HG03060 (cell line): Measurements from ENCODE around the gene FBXL17.
"Not testable (repeated sequence)": the region's sequence is repeated elsewhere in the genome, so short reads cannot be mapped to it uniquely, and the experiment has no call there.

Experiments
- ATAC-seq: cut with Tn5 transposase; IDR thresholded peaks from one replicate; pipeline ENCODE4 v1.9.1; 2021; ENCODE audit warnings: low read depth, moderate number of reproducible peaks; ENCODE audit not compliant: unreplicated experiment

FBXL17 gene

DNA sequence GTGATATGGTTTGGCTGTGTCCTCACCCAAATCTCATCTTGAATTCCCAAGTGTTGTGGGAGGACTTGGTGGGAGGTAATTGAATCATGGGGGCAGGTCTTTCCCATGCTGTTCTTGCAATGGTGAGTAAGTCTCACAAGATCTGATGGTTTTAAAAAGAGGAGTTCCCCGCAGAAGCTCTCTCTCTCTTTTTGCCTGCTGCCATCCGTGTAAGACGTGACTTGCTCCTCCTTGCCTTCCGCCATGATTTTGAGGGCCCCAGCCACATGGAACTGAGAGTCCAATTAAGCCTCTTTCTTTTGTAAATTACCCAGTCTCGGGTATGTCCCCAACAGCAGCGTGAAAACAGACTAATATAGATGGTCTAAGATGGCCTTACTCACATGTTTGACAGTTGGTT lies 210.1 kb downstream of the FBXL17 start:
- no peak for ATAC-seq

DNA sequence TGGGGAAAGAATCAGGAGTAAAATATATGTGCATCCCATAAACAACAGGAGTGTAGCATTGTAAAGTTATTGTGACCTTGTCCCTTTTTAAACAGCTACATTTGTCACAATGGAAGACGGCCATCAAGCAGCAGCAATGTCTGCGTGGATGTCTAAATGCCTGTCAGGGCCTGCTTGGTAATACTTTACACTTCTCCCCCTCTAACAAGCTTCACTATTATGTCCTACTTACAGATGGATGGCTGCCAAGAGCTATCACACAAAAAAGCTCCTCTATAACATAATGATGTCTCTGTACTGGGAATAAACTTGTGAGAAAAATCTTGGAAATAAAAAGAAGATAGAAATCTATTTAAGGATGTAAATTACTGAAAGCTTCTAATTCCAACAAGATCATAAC lies 213.0 kb downstream of the FBXL17 start:
- no peak for ATAC-seq

DNA sequence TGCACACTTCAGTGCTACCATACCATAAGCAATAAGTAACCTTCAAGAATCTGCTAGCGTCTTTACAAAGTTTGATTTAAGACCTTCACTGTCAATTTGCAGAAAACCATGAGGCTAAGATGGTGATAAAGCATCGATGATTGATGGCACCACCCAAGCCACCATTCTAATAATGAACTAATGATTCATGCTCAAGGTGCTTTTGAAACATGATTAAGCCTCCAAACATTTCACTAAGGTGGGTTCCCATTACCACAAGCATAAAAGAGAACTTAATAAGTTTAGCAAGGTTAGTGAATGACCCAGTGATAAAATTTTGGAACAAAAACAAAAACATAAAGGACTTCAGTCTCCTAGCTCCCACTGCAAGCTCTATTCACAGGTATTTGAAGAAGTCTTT lies 214.7 kb downstream of the FBXL17 start:
- no peak for ATAC-seq

DNA sequence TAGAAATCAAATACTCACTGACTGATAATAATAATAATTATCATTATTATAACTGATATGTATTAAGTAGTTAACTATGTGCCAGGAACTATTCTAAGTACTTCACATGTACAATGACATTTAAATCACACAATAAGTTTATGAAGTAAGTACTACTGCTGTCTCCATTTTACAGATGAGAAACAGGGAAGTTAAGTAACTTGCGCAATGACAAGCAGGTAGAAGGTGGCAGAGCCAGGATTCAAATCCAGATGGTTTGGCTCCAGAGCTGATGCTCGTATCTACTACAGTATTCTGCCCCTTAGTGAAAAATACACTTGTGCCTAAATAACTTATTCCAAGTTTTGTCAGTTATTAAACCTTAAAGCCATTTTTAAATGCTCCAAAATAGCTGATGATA lies 217.3 kb downstream of the FBXL17 start:
- ATAC-seq = no peak

DNA sequence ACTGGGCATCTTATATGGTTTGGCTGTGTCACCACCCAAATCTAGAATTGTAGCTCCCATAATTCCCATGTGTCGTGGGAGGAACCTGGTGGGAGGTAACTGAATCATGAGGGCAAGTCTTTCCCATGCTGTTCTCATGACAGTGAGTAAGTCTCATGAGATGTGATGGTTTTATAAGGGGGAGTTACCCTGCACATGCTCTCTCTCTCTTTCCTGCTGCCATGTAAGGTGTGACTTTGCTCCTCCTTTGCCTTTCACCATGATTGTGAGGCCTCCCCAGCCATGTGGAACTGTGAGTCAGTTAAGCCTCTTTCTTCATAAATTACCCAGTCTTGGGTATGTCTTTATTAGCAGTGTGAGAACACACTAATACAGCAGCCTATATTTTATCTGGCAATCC lies 229.0 kb downstream of the FBXL17 start:
- ATAC-seq = not testable (repeated sequence)

DNA sequence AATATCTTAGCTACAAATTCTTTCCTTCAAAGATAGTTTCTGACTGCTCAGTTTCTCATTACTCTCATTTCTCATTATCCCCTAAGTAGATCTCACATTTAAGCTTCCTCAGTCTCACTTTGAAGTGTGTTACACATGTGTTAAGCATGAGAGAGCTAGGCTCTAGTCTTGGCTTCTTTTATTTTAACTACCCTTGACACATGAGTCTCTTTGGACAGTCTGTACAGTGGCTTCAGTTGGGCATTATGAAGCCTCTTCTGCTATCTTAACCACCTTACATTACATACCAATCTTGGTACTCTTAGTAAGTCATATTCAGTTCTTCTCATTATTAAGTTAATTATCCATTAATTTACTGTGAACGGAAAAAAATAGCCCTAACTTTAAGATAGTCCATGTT lies 232.5 kb downstream of the FBXL17 start:
- no peak for ATAC-seq

DNA sequence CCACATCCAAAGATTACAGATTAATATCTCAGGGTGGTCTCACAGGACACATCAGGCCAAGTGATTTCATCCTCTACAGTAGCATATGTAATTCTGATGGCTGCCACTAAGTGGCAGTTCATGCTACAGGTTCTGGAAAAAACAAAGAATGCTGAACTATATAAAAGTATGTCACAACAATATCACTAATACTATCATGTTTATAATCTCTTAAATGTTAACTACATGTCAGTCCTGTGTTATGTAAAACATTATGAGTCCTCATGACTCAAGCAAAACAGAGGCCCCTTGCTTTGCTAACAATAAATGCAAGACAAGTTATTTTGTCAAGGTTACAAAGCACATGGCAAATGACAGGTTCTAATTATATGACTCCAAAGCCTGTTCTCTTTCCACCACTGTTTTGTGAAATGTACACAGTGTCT lies 233.2 kb downstream of the FBXL17 start:
- peak; percentile 47 for ATAC-seq

DNA sequence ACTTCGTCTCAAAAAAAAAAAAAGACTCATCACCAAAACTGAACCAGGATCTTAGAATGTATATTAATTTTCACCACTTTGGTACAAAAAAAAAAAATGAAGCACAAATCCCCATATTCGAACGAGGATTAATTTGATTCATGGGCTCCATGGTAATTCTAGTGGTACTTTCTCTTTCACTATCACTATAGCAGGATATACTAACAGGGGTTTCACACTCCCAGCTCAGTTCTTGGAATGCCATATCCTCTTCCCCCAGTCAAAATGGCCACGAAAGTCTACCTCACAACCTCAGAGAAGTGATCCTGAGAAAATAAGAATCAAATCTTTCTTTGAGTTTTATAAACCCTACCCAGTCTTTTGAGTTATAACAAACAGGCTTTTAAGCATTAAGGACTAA lies 235.7 kb downstream of the FBXL17 start:
- no peak for ATAC-seq

DNA sequence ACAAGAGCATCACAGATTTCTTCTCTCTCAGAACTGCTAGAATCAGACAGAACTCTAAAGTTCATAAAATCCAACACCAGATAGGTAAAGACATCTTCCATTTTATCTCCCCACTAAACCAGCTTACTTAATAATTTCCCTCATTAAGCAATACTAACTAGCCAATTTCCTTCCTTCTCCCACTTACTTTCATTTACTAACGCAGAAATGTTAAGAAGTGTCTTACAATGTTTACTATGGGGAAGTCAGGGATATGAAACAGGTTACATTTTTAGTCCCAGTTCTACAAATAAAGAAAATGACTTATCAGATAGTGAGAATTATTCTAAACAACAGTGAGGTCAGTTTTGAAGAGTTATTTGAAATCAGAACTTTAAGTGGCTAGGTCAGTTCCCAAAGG lies 236.5 kb downstream of the FBXL17 start:
- no peak for ATAC-seq

DNA sequence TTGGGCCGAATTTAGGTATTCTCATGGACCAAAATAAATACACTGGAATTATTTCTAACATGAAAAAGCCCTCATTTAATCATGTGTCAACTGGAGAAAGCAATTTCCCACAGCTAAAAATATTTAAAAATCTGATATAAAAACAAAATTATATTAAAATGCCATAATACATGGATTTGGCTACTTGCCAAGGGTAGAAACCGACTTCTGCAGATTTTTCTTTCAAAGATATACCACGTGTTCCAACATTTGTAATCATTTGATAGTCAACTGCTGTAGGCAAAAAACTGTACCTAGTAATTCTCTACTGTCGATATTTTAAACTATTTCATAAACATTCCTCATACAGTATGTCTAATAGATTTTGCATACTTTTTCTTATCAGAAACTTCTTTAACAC lies 237.6 kb downstream of the FBXL17 start:
- no peak for ATAC-seq

DNA sequence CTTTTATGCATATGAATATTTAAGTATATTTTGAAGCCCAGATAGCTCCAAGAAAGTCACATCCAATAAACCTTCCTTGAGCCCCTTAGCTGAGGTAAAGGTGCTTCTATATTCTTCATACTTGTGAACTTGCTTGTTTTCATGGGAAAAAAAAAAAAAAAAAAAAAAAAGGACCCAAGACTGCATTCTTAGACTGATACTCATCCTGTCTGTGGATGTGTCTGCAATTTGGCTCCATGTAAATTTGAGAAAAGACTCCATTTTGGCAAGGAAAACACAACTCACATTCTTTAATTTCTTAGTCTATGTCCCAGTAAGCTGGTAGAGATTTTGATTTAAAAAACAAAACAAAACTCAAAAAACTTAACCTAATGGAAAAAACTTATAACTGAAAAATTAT lies 238.3 kb downstream of the FBXL17 start:
- ATAC-seq = no peak

DNA sequence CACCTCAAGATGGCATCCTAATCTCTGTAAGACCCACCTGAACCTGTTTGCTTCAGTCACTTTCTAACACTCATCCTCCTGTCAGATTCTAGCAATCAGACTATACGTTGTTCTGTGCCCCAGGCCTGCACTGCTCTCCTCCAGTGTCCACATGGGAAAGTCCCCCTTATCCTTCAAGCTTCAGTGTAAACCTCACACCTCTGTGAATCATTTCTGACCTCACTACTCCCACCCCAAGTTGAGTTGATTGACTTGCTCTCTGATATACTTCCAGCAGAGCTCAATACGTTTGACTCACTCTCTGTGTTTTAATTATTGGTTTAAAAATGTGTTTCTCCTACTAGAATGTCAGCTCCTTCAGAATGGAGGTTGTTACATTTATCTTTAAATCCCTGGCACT lies 240.2 kb downstream of the FBXL17 start:
- no peak for ATAC-seq

DNA sequence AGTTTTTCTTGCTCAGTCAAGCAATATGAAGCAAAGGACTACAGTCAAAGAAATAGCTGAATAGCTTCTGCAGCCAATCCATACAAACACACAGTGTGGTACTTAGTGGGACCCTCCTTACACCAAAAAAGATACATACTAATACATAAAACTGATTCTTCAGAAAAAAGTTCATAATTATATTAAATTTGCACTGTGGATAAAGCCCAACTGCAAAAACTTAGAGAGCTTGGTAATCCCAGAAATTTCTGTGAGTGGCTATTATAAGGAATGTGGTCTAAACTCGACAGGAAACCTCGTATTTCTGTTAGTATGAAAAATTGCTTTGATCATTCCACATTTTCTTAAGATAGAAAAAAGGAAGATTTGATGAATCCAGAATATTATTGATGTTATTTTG lies 245.4 kb downstream of the FBXL17 start:
- no peak for ATAC-seq

DNA sequence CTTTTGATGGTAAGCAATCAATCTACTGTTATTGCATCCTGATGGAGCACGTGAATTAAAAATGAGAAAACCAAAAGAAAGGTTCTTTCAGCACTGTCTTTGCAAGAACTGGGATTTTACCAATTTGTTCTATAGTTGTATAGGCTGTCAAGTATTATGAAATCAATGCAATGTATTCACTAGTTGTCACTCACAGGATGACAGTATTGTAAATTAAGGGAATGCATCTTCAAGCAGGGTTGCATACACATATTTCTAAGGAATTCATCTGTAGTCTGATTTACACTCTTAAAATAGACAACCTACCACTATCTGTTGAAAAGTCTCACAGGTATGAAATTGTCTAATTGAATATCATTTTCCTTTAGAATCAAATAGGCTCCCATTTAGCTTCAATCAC lies 252.8 kb downstream of the FBXL17 start:
- no peak for ATAC-seq

DNA sequence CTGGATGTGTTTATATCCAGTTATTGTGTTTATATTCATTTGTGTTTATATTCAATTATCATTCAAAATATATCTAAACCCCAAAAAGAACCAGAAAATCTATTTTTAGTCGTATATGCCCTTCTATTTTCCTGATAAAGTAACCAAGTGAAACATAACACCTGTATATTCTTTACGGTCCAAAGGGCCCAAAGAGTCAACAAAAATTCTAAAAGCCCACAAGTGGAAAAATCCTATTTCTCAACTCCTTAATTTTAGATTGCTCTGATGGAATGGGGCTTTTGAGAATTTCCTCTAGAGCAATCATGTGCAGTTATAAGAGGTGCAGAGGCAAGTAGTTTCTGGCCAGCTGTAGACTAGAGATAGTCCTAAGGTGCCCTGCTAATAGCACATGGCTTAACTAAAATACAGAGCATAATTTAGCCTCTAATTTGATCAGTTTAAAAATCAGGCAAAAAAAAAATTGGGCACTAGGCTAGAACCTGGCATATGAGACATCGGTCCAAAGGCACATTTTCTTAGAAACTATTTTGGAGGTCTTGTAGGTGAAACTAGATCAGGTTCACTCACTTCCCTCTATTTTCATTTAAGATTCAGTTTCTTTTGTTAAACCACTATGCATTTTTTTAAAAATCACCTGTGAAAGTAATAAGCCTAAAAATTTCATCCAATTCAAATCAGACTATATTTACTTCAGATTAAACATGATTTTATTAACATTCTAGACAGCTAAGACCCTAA lies 256.0 kb downstream of the FBXL17 start:
- ATAC-seq = no peak

DNA sequence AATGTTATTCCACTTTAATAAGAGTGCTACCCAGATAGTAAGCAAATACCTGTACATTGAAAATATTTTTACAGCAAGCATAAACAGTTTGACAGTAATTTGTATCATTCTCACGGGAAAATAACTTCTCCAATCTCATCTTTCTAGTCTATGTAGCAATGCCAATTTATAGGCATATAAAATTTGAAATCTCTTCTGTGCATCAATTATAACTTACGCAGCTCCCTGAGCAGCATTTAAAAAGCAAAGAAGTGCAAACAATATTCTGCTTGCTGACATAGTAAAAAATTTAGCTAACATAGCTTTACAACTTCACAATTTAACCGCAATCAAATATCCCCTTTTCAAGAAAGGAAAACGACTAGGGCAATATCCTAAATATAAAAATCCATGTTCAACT lies 257.3 kb downstream of the FBXL17 start:
- no peak for ATAC-seq

DNA sequence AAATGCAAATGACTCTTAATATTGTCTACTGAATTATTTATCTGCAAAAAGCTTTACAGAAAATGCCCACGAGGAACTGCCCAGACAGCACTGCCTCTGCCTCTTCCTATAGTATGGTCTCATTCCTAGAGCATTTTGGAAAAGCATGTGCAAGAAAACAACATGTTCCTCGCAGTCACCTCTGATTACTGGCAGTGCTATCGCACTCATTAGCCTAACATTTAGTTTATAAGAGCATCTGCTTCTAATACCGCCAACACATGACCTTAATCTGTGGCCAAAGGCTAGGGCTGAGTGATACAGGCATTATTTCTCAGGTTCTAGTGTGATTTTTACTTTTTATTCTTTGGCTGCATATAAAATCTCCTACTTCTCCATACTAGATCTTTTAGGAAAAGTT lies 259.2 kb downstream of the FBXL17 start:
- ATAC-seq = no peak

DNA sequence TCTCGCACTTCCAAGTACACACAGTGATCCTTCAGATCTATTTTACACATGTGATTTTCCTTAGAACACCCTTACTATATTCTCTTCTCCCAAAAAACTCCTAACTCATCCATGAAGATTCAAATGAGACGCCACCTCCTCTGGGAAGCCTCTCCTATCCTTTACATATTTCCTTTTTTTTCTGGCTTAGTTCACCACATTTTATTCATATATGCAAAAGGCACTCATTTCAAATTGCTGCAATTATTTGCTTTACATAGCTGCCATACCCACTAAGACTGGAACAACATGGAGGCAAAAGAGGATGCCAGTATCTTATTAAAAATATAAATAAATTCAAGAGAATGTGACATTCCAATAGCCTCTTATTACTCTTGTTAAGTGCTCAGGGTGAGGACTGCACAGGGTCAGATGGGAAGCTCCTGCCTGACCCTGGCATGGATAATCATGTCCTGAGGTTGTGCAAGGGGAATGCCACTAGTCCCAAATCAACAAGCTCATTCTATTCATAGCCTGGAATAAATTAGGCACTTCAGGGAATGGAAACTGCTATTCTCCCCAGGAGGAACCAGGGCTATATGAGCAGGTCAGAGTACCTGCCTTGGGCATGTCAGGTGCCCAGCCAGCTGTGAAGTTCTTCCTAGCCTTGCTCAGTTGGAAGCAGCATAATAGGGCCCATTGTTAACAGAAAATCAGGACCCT lies 262.9 kb downstream of the FBXL17 start:
- ATAC-seq = no peak

DNA sequence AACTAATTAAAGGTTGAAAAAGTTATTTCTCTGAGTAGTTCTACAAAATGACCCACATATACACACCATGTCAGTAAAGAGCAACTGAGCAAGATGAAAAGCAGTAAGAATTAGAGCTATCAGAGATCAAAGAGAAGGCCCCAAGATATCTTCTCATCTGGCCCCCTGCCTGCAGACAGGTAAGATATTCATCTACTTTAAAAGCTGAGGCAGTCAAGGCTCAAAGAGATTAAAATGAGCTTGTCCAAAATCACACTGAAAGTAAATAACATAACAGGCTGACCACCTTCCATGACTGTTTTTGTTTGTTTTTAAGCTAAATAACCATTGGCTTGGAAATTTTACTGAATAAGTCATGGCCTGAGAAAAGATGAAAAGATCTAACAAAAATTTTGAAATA lies 266.2 kb downstream of the FBXL17 start:
- ATAC-seq = no peak

DNA sequence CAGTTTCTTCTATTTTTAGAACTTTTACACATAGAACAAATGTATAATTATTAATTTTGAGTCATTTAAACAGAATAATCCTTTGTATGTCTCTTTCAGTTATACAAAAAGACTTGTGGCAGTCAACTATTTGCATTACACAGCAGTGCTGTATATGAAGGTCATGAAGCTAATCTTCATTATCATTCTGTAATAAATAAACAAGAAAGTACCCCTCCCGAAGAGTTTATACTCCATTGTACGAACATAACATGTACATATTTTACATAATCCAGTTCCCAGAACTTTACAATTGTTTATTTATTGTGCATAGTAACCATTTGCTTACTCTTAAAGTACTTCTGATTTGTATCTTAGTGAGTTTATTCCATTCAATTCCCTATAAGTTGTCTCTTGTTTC lies 267.9 kb downstream of the FBXL17 start:
- ATAC-seq = no peak

DNA sequence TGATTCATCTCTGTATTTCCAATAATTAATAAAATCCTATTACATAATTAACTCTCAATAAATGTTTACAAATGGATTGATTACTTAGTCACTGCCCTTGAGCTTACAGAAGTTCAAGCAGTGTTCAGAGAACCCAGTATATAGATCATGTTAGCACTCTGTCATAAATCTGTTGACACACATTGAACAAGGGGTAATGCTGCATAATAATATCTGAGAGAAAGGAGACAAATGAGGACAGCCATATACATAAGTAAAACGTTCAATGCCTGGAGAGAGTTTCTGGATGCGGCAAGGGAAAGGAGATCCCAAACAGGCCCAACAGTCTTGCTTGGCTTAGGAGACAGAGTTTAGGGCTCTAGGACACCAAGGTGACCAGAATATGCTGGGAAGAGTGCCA lies 270.2 kb downstream of the FBXL17 start:
- no peak for ATAC-seq

DNA sequence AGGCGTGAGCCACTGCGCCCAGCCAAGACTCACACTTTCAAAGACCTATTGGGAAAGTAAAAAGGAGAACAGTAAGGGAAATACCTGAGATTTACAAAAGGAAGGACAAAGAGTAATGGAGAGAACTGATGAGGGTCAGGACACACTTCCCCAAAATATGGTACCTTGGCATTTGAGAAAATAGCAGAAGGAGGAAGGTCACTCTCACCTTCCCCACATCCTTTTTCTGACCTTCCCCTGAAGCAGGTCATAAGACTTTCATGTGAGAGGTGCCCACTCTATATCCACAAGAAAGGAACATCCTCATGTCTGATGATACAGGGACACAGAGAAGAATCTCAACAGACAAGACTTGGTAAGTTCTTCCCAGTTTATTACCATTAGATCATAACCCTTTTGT lies 272.8 kb downstream of the FBXL17 start:
- ATAC-seq = no peak
